ENCODE data around the gene THADA. TPM values are rescaled to one million over a fixed set of nuclear protein-coding genes. Genes with fewer than 3 reads are reported as not detected.

Gene THADA
- total RNA-seq, 1 experiment from 2014 or later, result 20.1 TPM

DNA sequence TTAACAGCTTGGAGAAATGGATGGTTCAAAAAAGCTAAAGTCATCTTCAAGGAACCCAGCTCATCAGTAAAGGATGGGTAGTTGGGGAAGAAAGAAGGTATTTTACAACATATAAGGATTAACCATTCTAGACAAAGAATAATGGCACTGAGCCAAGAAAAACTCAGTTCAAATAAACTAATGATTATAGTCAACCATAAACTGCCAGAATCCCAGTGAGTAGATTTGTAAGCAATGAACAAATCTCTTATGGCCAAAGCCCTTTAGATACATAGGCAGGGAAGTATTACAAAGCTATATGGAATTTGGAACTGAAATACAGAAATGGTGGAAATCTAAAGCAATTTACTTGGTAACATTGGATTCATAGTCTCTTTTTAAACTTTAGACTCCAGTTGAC lies 277.0 kb downstream of the THADA start:
- Histone ChIP-seq H2BK120ac (ENCODE audit: low read depth, low read length, poor library complexity, severe bottlenecking) (no peak overlapping the region), H3K23ac (ENCODE audit: insufficient read length, low read depth, low read length) (no peak overlapping the region), H2AFZ (ENCODE audit: low read length) (no peak overlapping the region), H3K23me2 (ENCODE audit: insufficient read length, low read depth, low read length, poor library complexity, severe bottlenecking) (no peaks in the 10 kb centered on the region), H2BK5ac (ENCODE audit: insufficient read length, low read length) (no peak overlapping the region), H4K8ac (replicated peaks; ENCODE audit: insufficient read length, low read depth, low read length) (no peak overlapping the region), H3K79me2 (ENCODE audit: insufficient read depth, low read length) (no peaks in the 10 kb centered on the region), H3K9ac (ENCODE audit: extremely low read depth, insufficient read length, low read length) (no peak overlapping the region), H3K56ac (ENCODE audit: insufficient read length, low read depth, low read length) (no peak overlapping the region), H3K9me3 (ENCODE audit: control insufficient read depth, low read depth, low read length) (no peaks in the 10 kb centered on the region), H3K4me2 (ENCODE audit: insufficient read depth, insufficient read length, low read length) (no peak overlapping the region), H3K27ac (ENCODE audit: insufficient read length, low read depth, low read length) (no peak overlapping the region), H3K18ac (ENCODE audit: insufficient read length, low read depth, low read length) (no peak overlapping the region), H4K20me1 (ENCODE audit: control insufficient read depth, insufficient read depth, insufficient read length) (no peaks in the 10 kb centered on the region), H2AK5ac (ENCODE audit: insufficient read length, low read length) (no peak overlapping the region), H2BK15ac (ENCODE audit: low read depth, low read length) (no peak overlapping the region), H2BK20ac (ENCODE audit: low read depth, low read length, poor library complexity, severe bottlenecking) (no peak overlapping the region), H3T11ph (ENCODE audit: low read length) (no peak overlapping the region), H4K5ac (ENCODE audit: insufficient read length, low read depth, low read length) (no peak overlapping the region), H3K79me1 (ENCODE audit: insufficient read depth, low read depth, low read length, poor library complexity, severe bottlenecking) (no peaks in the 10 kb centered on the region), H4K91ac (ENCODE audit: insufficient read length, low read depth, low read length) (no peak overlapping the region), H3K4me1 (ENCODE audit: insufficient read depth, low read length) (no peaks in the 10 kb centered on the region), H3K27me3 (ENCODE audit: insufficient read depth, low read length) (no peaks in the 10 kb centered on the region), H2BK12ac (ENCODE audit: insufficient read length, low read depth, low read length) (no peak overlapping the region), H3K14ac (ENCODE audit: insufficient read depth, low read length) (no peak overlapping the region), H3K4ac (ENCODE audit: low read depth, low read length) (no peak overlapping the region)
- H3K27ac Mint-ChIP-seq, result no peak overlapping the region
- no peak for DNase-seq
- H3K27me3 Mint-ChIP-seq (ENCODE audit: low read depth), result no peaks in the 10 kb centered on the region; the same call in 1 of the 2 replicates
- H3K36me3 Mint-ChIP-seq (ENCODE audit: insufficient read depth in 1 of 3, low read depth in 3 of 3), result no peaks in the 10 kb centered on the region; a peak in 1 of 7 replicates
- TF ChIP-seq, protein P1, sequence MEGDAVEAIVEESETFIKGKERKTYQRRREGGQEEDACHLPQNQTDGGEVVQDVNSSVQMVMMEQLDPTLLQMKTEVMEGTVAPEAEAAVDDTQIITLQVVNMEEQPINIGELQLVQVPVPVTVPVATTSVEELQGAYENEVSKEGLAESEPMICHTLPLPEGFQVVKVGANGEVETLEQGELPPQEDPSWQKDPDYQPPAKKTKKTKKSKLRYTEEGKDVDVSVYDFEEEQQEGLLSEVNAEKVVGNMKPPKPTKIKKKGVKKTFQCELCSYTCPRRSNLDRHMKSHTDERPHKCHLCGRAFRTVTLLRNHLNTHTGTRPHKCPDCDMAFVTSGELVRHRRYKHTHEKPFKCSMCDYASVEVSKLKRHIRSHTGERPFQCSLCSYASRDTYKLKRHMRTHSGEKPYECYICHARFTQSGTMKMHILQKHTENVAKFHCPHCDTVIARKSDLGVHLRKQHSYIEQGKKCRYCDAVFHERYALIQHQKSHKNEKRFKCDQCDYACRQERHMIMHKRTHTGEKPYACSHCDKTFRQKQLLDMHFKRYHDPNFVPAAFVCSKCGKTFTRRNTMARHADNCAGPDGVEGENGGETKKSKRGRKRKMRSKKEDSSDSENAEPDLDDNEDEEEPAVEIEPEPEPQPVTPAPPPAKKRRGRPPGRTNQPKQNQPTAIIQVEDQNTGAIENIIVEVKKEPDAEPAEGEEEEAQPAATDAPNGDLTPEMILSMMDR (conservative IDR thresholded peaks at IDR 0.05), result no peak
- H3K4me1 Mint-ChIP-seq, result no peaks in the 10 kb centered on the region
- H3K4me3 Mint-ChIP-seq, result no peak overlapping the region
- H3K9me3 Mint-ChIP-seq, result no peaks in the 10 kb centered on the region

All from H9 (cell line).